Adipocyte (in vitro differentiated cells): ENCODE results near the gene LRRC2.
A peak's percentile ranks its signal among the peaks of the same experiment; 100 is the strongest.
"Not testable (repeated sequence)": the region's sequence is repeated elsewhere in the genome, so short reads cannot be mapped to it uniquely, and the experiment has no call there.

Source experiments
- DNase-seq: peaks from one replicate; pipeline ENCODE4 v3.0.0-alpha.2; 2015; ENCODE audit warnings: low read depth
- H3K27me3 ChIP-seq: replicated peaks from 2 replicates; pipeline ENCODE4 v1.7.0; 2013; ENCODE audit warnings: mild to moderate bottlenecking, low read length, moderate library complexity; ENCODE audit not compliant: control insufficient read depth, insufficient read depth
- H3K36me3 ChIP-seq: 2 replicates; pipeline ENCODE4 v1.7.0; 2013; ENCODE audit warnings: low read length, mild to moderate bottlenecking, moderate library complexity; ENCODE audit not compliant: control insufficient read depth, insufficient read depth, severe bottlenecking
- H3K4me1 ChIP-seq: 2 replicates; pipeline ENCODE4 v1.7.0; 2013; ENCODE audit warnings: mild to moderate bottlenecking, low read length, moderate library complexity; ENCODE audit not compliant: control insufficient read depth, insufficient read depth
- H3K4me3 ChIP-seq: 2 replicates; pipeline ENCODE4 v1.7.0; 2013; ENCODE audit warnings: mild to moderate bottlenecking, low read length, moderate library complexity
- H3K9ac ChIP-seq: 2 replicates; pipeline ENCODE4 v1.7.0; 2013; ENCODE audit warnings: mild to moderate bottlenecking, low read length, moderate library complexity
- H3K9me3 ChIP-seq: 2 replicates; pipeline ENCODE4 v1.7.0; 2013; ENCODE audit warnings: mild to moderate bottlenecking, low read length, moderate library complexity; ENCODE audit not compliant: control insufficient read depth

The LRRC2 gene

DNA sequence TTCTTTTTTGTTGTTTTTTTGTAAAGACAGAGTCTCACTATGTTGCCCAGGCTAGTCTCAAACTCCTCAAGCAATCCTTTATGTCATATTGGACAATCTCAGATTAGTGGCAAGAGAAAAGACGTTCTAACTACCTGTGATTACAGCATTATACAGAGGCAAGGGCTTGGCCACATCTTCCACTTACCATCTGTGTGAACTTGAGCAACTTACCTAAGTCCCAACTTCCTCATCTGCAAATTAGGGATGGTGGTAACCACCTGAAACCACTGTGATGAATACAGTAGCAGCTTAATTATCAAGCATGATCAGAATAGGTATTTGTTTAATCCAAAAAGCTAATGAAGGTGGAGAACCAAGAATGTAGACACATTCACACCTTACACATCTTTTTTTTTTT, 16.1 kb downstream of the LRRC2 start:
- DNase-seq: no peak
- Histone ChIP-seq H3K36me3 (no peaks in the 10 kb centered on the region), H3K4me1 (peaks cover 20% of the 10 kb centered on the region), H3K4me3 (no peak overlapping the region), H3K27me3 (no peaks in the 10 kb centered on the region), H3K9me3 (peaks cover 2% of the 10 kb centered on the region), H3K9ac (no peak overlapping the region)

GRCh38 chr3:46549408-46549904, 16.6 kb downstream of the LRRC2 start:
- H3K4me3 ChIP-seq: no peak overlapping the region
- H3K9me3 ChIP-seq: no peaks in the 10 kb centered on the region
- peaks cover 20% of the 10 kb centered on the region for H3K4me1 ChIP-seq
- DNase-seq: no peak
- no peaks in the 10 kb centered on the region for H3K36me3 ChIP-seq
- H3K27me3 ChIP-seq: no peaks in the 10 kb centered on the region
- H3K9ac ChIP-seq: no peak overlapping the region

DNA sequence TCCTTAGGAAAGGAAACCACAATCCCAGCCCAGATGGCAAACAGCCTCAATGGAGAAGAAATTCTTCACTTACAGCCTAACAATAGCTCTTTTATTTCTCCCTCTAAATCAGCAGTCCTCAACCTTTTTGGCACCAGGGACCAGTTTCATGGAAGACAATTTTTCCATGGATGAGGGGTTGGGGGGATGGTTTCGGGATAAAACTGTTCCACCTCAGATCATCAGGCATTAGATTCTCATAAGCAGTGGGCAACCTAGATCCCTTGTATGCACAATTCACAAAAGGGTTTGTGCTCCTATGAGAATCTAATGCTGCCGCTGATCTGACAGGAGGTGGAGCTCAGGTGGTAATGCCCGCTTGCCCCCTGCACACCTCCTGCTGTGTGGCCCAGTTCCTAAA, 17.5 kb downstream of the LRRC2 start:
- not testable (repeated sequence) for H3K27me3 ChIP-seq, H3K36me3 ChIP-seq, H3K4me3 ChIP-seq, H3K9ac ChIP-seq, H3K9me3 ChIP-seq, DNase-seq
- H3K4me1 ChIP-seq: peaks cover 18% of the 10 kb centered on the region

DNA sequence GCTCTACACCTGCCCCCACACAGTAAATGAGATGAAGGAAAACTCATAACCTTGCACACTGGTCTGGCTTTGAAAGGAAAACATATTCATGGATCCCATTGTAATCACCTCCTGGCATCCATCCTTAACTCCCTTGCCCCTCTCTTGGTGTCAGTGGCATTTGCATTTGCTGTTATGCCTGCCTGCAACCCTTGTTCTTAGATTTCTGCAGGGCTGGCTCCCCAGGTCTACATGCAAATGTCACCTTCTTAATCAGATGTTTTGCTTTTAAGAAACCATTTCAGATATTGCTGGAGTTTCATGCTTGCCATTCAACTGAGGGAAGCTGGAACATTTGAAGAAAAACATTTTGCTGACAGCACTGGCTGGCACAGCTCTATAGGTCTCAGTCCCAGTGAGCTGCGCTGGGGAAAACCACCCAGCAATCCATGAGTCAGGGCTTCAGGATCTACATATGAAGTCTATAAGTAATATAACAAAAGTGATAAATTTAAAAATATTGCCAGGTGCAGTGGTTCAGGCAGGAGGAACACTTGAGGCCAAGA, 19.1 kb downstream of the LRRC2 start:
- Histone ChIP-seq H3K9ac (no peak overlapping the region), H3K4me3 (no peak overlapping the region), H3K27me3 (no peaks in the 10 kb centered on the region), H3K4me1 (peaks cover 11% of the 10 kb centered on the region), H3K36me3 (no peaks in the 10 kb centered on the region), H3K9me3 (no peaks in the 10 kb centered on the region)
- DNase-seq: no peak

DNA sequence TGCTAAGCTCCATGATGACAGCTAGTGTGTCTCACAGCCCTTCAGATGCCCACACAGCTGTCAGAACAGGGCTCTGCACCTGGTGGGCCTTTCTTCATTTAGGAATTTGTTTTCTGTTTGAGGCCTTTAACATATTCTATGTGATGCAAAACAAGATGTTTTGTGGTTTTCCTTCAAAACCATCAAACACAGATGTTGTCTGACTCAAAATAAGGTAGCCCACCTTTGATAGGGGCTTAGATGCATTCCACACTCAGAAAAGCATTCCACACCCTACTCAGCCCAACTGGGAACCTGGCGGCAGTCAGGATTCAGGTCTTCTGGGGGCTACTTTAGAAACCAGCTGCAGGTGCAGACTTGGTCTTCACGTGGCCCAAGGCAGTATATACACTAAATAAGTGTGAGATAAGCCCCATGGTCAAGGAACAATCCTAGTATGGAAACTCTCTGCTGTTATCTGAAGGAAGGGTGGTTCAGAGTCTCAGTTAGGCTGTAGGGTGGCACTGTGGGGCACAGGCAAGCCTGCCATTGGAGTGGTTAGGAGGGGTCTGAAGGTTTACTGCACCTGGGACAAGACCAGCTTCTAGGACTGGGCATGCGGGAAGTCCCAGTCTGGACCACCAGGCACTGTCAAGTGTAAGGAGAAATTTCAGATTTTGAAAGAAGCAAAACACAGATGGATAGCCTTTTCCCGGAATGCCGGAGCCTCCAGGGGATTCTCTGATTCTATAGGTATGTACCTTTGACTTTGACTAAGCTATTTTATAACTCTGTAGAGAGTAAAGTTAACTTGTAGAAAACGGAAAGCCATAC, 20.1 kb downstream of the LRRC2 start:
- Histone ChIP-seq H3K36me3 (no peaks in the 10 kb centered on the region), H3K4me1 (peaks cover 8% of the 10 kb centered on the region), H3K4me3 (no peak overlapping the region), H3K27me3 (no peaks in the 10 kb centered on the region), H3K9ac (no peak overlapping the region), H3K9me3 (no peaks in the 10 kb centered on the region)
- DNase-seq: no peak

GRCh38 chr3:46544771-46545503, 21.2 kb downstream of the LRRC2 start:
- H3K27me3 ChIP-seq: no peaks in the 10 kb centered on the region
- peaks cover 8% of the 10 kb centered on the region for H3K4me1 ChIP-seq
- H3K4me3 ChIP-seq: no peak overlapping the region
- H3K9me3 ChIP-seq: no peaks in the 10 kb centered on the region
- no peaks in the 10 kb centered on the region for H3K36me3 ChIP-seq
- no peak for DNase-seq
- no peak overlapping the region for H3K9ac ChIP-seq

DNA sequence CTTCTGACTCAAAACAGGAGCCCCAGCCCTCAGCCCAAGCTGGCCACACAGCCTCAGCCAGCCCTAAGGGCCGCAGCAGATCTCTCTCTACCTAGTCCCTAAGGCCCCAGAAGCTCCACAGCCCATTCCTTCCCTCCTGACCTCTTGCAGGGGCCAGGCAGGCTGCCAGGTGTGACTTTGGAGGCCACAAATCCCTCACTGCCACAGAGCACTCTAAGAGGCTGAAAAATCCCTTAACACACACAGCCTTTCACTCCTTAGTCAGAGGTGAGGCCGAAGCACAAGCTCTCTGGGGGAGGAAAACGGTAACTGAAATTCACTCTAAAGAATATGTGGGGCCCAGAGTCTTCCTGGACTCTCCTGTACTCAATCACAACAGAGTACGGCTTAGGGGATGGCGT, 23.3 kb downstream of the LRRC2 start:
- H3K9ac ChIP-seq: peak overlapping the region; percentile 18
- DNase-seq: no peak
- no peaks in the 10 kb centered on the region for H3K9me3 ChIP-seq
- no peaks in the 10 kb centered on the region for H3K27me3 ChIP-seq
- no peak overlapping the region for H3K4me3 ChIP-seq
- peaks cover 15% of the 10 kb centered on the region for H3K4me1 ChIP-seq
- H3K36me3 ChIP-seq: no peaks in the 10 kb centered on the region

DNA sequence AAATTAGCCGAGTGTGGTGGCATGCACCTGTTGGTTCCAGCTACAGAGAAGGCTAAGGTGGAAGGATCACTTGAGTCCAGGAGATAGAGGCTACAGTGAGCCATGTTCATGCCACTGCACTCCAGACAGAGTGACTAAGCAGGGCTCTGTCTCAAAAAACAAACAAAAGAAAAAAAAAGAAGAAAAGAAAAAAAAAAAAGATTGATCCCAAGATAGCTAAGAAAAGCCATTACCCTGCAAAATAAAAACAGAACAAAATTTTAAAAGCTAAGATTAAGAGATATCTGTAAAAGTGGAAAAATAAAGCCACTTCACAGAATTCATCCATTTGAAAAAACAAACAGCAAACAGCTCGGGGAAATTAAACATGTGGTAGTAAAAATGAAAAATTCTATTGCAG, 23.8 kb downstream of the LRRC2 start:
- no peaks in the 10 kb centered on the region for H3K27me3 ChIP-seq
- DNase-seq: peak; percentile 31
- H3K4me3 ChIP-seq: no peak overlapping the region
- no peaks in the 10 kb centered on the region for H3K9me3 ChIP-seq
- peak overlapping the region; percentile 18 for H3K9ac ChIP-seq
- H3K36me3 ChIP-seq: no peaks in the 10 kb centered on the region
- H3K4me1 ChIP-seq: peaks cover 15% of the 10 kb centered on the region

DNA sequence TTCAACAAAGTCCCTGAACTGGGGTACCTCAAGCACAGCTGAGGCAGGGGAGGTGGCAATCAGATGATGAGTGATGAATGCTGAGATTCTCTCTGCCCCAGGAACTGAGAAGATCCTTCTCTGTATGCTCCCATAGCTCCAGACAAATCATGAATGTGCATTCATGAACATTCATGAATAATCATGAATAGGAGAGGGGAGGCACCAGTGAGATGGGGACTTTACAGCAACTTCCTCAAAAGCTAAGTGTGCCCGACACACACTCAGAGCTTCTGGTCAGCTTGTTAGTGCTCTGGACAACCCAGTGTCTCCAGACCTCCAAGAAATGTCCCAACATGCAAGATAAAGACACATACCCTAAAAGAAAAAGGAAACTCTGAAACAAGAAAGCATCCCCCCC, 24.3 kb downstream of the LRRC2 start:
- H3K9ac ChIP-seq: no peak overlapping the region
- no peaks in the 10 kb centered on the region for H3K27me3 ChIP-seq
- H3K4me3 ChIP-seq: no peak overlapping the region
- peaks cover 15% of the 10 kb centered on the region for H3K4me1 ChIP-seq
- no peaks in the 10 kb centered on the region for H3K9me3 ChIP-seq
- no peaks in the 10 kb centered on the region for H3K36me3 ChIP-seq
- DNase-seq: no peak

GRCh38 chr3:46540550-46540949, 25.6 kb downstream of the LRRC2 start:
- no peak for DNase-seq
- Histone ChIP-seq H3K9me3 (no peaks in the 10 kb centered on the region), H3K9ac (no peak overlapping the region), H3K27me3 (no peaks in the 10 kb centered on the region), H3K4me3 (no peak overlapping the region), H3K4me1 (peaks cover 15% of the 10 kb centered on the region), H3K36me3 (no peaks in the 10 kb centered on the region)

DNA sequence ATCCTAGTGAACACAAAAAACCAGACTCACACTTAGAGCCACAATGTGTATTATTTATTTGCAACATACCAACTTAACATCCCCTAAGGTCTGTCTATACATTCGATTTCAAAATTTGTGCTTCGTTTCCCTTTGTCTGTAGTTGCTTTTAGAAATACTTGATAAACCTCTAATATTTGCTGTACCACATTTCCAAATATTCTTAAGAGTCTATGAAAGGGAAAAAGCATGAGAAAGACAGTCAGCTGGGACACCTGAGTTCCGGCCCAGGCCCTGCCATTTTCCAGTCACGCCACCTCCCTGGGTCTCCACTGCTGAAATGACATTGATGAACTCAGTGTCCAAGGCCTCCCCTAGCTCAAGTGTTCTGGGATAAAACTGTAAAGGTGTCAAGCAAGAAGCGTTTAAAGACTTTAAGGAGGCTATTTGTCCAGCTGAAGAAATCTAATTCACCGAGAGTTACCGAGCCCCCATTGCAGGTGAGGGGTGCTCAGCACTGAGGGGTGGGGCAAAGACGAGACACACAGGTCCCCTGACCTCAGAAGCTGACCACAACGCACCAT, 26.6 kb downstream of the LRRC2 start:
- DNase-seq: no peak
- Histone ChIP-seq H3K27me3 (no peaks in the 10 kb centered on the region), H3K4me3 (no peak overlapping the region), H3K9me3 (no peaks in the 10 kb centered on the region), H3K9ac (no peak overlapping the region), H3K36me3 (no peaks in the 10 kb centered on the region), H3K4me1 (peaks cover 15% of the 10 kb centered on the region)
